GM12864 (cell line): ENCODE measurements around the gene TBX19.

Experiments
- DNase-seq: peaks from one replicate; pipeline ENCODE4 v3.0.0-alpha.2; 2011; ENCODE audit warnings: low read depth
- H3K4me3 ChIP-seq: 2 replicates; pipeline ENCODE4 v1.5.1; 2011; ENCODE audit warnings: mild to moderate bottlenecking, low read depth, low read length, control low read depth
- TF ChIP-seq, protein P1 (sequence below): IDR thresholded peaks from 2 replicates; pipeline ENCODE4 v1.5.1; 2011; ENCODE audit warnings: low read depth, mild to moderate bottlenecking, moderate library complexity, low read length, control low read depth, inconsistent platforms; ENCODE audit errors: missing control alignments

TBX19 gene

DNA sequence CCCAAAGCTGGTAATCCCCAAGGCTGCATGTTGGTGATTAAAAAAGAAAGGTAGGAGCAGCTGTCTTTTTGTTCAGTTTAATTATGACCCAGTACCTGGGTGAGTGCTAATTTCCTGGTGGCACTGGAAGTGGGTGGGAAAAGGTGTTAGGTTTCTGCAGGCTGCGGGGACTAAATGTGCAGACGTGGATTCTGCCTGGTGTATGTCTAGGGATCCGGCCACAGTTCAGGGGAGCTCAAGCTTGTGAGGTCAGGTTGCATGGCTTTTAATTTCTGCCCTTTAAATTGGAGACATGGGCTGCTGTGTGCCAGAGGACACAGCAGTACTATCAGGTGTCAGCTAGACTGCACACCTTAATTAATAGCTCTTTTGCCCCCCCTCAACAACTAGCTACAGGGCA, 20.3 kb upstream of the TBX19 start:
- no peak for DNase-seq
- TF ChIP-seq, protein P1, sequence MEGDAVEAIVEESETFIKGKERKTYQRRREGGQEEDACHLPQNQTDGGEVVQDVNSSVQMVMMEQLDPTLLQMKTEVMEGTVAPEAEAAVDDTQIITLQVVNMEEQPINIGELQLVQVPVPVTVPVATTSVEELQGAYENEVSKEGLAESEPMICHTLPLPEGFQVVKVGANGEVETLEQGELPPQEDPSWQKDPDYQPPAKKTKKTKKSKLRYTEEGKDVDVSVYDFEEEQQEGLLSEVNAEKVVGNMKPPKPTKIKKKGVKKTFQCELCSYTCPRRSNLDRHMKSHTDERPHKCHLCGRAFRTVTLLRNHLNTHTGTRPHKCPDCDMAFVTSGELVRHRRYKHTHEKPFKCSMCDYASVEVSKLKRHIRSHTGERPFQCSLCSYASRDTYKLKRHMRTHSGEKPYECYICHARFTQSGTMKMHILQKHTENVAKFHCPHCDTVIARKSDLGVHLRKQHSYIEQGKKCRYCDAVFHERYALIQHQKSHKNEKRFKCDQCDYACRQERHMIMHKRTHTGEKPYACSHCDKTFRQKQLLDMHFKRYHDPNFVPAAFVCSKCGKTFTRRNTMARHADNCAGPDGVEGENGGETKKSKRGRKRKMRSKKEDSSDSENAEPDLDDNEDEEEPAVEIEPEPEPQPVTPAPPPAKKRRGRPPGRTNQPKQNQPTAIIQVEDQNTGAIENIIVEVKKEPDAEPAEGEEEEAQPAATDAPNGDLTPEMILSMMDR, result no peak
- H3K4me3 ChIP-seq, result no peak overlapping the region

DNA sequence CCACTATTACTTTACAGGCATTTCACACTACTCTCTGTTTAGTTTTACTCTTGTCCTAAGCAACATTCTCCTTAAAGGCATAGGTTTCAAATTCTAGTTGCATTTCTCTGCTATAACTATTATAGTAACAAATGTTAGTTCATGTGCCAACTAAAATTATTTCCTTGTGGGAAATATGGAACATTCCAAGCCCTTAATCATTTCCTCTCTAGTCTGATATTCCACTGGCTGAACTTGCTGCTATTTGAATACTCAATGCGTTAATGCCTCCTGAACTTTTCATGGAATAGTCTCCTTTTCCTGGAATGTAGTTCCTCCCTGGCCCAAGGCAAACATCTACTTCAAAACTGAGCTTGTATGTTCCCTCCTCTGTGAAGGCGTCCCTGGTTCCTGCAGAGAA, 19.3 kb upstream of the TBX19 start:
- DNase-seq, result no peak
- TF ChIP-seq, protein P1, result no peak
- no peak overlapping the region for H3K4me3 ChIP-seq

DNA sequence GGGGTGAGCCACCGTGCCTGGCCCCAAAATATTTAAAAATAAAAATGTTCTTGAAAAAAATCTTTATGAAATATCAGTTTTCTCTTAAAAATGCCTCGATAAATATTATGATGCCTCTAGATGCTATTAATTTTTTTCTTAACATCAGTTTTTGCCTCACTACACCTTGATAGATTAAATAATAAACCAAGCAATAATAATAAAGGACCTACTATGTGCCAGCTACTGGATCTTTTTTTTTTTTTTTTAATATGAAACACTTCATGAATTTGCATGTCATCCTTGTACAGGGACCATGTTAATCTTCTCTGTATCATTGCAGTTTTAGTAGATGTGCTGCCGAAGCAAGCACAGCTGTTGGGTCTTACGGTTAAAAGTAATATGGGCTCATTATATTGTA, 17.5 kb upstream of the TBX19 start:
- TF ChIP-seq, protein P1, result no peak
- no peak overlapping the region for H3K4me3 ChIP-seq
- DNase-seq, result no peak

DNA sequence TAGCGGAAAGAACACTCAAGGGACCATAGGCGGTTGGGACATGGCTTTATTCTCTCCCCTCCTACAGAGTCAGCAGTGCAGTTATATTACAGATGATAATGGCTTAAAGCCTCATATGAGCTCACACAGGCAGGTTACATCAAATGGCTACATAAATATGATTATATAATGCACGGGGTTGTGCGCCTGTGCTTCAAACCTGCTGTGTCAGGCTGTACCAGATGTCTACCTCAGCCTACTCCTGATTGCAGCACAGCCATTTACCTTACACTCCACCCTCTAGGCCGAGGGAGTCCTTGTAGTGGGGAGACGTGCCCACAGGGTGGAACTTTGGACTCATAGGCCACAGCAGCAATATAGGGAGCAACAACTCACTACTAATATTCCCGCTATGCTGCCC, 16.4 kb upstream of the TBX19 start:
- DNase-seq, result no peak
- no peak overlapping the region for H3K4me3 ChIP-seq
- TF ChIP-seq, protein P1, result no peak

DNA sequence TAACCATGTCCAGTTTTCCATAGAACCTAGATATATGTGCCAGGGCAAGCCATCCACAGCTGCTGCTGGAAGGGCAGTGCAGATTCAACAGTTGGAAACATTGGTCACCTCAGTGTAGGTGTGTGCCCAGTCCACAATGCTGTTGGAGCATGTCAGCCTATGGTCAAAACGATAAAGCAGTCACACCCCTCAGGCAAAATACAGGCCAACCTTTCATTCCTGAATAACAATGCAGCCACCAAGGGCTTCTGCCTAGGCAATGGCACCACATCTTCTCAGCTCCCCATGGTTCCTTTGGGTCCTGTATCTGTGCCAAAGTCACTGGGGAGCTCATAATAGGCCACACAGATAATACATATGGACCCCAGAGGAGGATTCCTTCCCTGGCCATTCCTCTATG, 15.1 kb upstream of the TBX19 start:
- DNase-seq, result no peak
- no peak overlapping the region for H3K4me3 ChIP-seq
- TF ChIP-seq, protein P1, result no peak

DNA sequence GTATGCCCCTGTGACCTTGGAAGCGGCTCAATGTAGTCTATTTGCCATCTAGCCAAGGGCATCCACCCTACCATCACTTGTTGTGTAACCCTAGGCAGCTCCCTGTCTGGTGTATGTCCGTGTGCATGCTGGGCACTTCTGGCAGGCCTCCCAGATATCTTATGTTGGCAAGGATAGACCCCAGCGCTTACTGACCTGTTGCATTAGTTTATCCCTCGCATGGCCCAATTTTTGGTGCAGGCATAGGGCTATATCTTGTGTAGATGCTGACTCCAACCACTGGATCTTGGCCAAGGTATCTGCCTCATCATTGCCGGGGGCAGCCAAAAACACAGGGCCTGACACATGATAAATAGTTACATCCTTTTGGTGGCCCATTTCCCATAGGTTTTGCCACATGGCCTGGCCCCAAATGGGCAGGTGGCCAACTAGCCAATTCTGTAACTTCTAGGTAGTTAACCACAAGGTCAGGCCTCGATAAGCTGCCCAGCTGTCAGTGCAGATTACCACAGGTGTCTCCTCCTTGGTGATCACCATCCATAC, 14.0 kb upstream of the TBX19 start:
- no peak overlapping the region for H3K4me3 ChIP-seq
- TF ChIP-seq, protein P1, result no peak
- DNase-seq, result no peak

DNA sequence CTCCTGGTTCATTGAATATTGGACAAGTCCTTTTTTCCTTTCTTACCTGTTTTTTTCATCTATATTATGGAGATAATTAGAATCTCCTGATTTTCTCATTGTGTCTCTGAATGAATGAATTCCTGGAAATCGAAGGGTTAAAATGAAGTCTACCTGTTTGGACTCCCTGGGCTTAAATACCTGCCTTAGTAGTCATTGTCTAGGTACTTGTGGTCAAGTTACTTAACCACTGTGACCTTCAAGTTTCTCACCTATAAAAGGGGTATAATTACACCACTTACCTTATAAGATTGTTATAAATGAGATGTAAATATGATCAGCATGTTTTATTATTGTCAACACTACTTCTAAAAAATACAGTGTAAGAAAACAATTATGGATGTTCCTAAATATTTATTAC, 9.0 kb upstream of the TBX19 start:
- no peak overlapping the region for H3K4me3 ChIP-seq
- TF ChIP-seq, protein P1, result no peak
- DNase-seq, result no peak
